ENCODE data around the gene SMCO2.

The SMCO2 gene

GRCh38 chr12:27502021-27502435 is 55.5 kb downstream of the SMCO2 start:
- no peak for DNase-seq

- DNase-seq: no peak
Measured at GRCh38 chr12:27504507-27504906, 58.0 kb downstream of the SMCO2 start.

DNA sequence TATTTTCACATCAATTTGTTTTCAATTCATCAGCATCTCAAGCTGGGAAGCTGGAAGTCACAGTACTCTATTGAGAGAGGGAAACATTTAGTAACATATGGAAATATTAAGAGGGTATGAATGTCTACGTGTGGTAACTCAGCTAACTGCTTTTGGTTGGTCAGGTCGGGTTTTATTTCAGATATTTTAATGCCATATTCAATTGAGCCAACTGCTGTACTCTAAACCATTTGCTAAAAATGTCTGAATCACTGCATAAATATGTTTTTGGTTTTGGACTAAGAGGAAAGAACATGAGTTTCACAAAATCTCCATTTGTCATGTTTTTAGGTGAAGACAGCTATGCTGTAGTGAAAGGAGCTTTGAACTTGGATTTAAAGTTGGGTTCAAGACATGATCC is 58.6 kb downstream of the SMCO2 start:
- no peak for DNase-seq

- no peak for DNase-seq
Measured at GRCh38 chr12:27505761-27506160, 59.2 kb downstream of the SMCO2 start.

DNA sequence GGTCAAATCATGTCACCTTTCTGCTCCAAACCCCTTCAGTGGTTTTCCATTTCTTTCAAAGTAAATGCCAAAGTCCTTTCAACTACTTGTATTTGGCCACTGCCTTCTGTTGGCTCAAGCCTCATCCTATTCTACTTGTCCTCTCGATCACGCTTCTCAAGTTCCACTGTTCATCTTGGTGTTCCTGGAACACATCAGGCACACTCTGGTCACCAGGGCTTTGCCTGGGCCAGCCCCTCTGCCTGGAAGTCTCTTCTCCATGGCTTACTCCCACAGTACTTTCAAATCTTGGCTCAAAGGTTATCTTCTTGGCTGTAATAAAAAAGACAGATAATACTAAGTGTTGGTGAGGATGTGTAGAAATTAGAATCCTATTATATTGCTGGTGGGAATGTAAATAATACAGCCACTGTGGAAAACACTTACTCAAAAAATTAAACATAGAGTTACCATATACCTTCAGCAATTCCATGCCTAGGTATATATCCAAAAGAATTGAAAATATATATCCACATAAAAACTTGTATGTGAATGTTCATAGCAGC is 60.2 kb downstream of the SMCO2 start:
- DNase-seq: no peak

- no peak for DNase-seq
Measured at GRCh38 chr12:27508736-27509431, 62.3 kb downstream of the SMCO2 start.

GRCh38 chr12:27511031-27511722 is 64.6 kb downstream of the SMCO2 start:
- no peak for DNase-seq

DNA sequence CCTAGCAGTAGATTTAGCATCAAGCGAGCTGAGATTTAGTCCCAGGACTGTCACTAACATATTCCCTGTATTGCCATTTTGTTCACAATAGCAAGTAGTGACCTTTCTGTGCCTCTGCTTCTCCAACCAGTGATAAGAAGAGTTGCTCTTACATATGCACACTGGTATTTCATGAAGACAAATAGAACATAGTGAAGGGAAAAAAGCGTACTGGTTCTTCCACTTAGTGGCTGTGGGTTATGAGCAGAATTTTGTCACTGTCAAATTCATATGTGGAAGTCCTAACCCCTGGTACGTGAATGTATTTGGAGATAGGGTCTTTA is 65.1 kb downstream of the SMCO2 start:
- DNase-seq: no peak

GRCh38 chr12:27513155-27513824 is 66.8 kb downstream of the SMCO2 start:
- no peak for DNase-seq

- DNase-seq: no peak
Measured at GRCh38 chr12:27515671-27516070, 69.1 kb downstream of the SMCO2 start.

DNA sequence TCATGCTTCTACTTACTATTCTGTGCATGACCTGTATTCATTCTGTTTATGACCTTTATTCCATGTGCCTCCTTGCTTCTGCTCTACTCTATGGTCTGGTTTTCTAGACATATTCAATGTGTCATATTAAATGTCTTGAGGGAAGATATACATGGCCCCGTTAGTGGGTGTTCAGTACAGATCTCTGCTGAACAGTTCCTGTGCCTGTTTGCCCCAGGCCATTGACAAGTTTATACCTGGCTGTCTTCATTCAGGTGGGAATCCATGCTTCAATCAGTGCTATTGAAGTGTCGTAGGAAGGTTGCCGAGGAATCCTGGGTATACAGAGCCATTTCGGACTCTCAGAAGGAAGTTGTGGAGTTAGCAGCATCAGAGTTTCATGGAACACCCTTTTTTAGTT is 70.1 kb downstream of the SMCO2 start:
- DNase-seq: no peak

- no peak for DNase-seq
Measured at GRCh38 chr12:27517546-27517945, 71.0 kb downstream of the SMCO2 start.

DNA sequence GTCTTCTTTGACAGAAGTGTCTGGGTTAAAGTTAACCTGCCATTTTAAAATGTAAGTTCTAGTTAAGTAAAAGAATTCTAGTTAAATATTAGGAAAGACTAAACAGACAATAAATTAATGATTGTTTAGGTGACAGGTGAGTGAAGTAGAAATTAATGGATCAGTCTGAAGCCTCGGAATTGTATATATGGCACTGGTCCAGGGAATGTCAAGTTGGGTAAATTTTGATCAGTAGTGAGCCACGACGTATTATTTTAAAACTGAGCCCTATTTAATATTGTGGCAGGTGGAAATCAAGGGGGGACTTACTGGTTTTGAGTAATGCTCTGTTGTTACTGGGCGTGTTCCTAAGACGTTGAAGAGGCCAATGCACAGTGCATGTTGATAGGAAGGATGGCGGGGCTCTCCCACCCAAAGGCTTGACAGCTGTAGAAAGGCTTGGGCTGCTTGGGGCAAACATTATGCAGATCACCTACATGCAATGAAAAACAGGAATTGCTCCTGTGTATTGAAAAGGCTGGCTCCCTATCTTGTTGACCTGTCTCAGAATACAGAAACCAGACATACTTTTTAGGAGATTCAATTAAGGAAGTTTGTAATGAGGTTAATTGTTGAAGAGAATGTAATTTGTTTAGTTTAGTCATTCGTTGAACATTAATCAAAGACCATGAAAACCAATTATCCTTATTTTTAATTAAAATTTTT is 71.6 kb downstream of the SMCO2 start:
- DNase-seq: no peak

- DNase-seq: no peak
Measured at GRCh38 chr12:27521066-27521465, 74.5 kb downstream of the SMCO2 start.

DNA sequence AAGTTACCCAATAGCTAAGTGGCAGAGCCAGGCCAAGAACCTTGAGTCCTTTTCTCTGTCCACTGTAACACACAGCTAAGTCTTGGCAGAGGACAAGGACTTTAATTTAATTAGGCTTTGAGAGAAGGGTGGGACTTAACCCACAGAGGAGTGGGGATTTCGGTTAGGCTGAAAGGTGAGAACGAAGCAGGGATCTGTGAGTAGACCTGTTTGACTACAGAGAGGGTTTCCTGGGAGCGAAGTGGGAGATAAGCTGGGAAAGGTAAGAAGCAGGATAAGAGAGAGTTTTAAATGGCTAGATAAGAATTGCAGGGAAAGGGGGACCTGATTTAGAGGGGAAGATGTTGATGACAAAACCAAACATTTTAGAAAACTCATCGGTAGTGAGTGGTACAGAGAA is 75.4 kb downstream of the SMCO2 start:
- no peak for DNase-seq

DNA sequence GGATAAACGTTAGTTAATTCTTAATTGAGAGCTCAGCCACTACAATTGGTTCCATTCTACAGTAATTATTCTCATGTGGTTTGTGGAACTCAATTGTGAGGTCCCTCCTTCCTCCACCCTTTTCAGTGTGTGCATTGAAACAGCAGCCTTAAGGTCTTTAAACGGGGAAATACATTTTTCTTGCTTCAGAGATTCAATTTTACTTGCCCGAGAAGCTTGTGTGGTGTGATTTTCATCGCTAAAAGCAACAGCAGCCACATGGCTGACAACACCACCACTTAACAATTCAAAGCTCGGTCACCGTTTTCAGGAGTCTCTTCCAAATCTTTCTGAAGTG is 76.7 kb downstream of the SMCO2 start:
- no peak for DNase-seq

- peak; percentile 82 for DNase-seq
Measured at GRCh38 chr12:27523642-27524493, 77.3 kb downstream of the SMCO2 start, which contains the start of gene PPFIBP1. PPFIBP1 (plus strand) TSS chr12:27524206; CDS start chr12:27633397, 109,191 bp downstream.

GRCh38 chr12:27524494-27524835 is 77.9 kb downstream of the SMCO2 start:
- DNase-seq: no peak

GRCh38 chr12:27524839-27525753 is 78.6 kb downstream of the SMCO2 start:
- DNase-seq: no peak

DNA sequence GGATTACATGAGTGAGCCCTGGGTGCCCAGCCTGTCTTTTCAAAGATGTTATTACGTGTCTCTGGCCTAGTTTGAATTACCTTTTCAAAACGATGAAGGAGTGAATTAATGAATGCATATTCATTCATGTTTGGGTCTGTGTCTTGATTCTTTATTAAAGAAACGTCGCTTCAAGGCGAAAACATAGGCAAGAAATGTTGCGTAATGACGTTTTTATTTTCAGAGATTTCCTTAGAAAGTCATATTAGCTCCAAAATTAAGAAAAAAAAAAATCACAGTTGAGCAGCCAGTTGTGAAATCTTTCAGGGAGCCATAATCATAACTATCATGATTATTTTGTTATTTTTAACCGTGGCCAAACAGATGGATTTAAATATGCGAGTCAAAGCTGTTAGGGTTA is 81.0 kb downstream of the SMCO2 start:
- DNase-seq: no peak

DNA sequence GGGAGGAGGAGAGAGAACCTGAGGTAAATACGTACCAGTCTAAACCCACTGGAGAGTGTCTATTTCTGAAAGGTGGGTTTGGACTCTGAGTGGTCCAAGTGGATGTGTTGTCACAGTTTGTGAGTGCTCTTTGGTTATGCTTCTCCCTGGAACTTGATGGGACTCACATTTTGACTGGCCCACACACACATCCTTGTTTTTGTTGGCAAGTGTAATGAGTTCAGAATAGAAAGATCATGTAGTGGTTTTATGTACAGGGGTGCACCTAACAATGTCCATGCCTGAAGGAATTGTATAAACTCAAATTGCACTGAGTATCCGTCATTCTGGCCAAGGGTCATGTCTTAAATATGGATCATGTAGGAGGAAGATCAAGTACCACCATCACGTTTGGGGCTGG is 82.3 kb downstream of the SMCO2 start:
- no peak for DNase-seq

All from central memory CD4-positive, alpha-beta T cell (primary cell).